SK-N-MC (cell line): ENCODE measurements around the gene FASTKD1.
A peak's percentile ranks its signal among the peaks of the same experiment; 100 is the strongest.
"Not testable (repeated sequence)": the region's sequence is repeated elsewhere in the genome, so short reads cannot be mapped to it uniquely, and the experiment has no call there.

Source experiments
- DNase-seq: peaks from one replicate; pipeline ENCODE4 v3.0.0-alpha.2; 2011; ENCODE audit warnings: low read depth, low spot score
- H3K27ac ChIP-seq: fragments of 200-600 bp; sonication (generic); 2 replicates; pipeline ENCODE4 v1.5.1; 2016; ENCODE audit warnings: mixed run types
- H3K36me3 ChIP-seq: fragments of 200-600 bp; sonication (generic); 2 replicates; pipeline ENCODE4 v1.6.1; 2017; ENCODE audit warnings: antibody characterized with exemption, low read length, mixed read lengths; ENCODE audit not compliant: insufficient read depth
- H3K4me3 ChIP-seq: fragments of 200-600 bp; sonication (generic); 2 replicates; pipeline ENCODE4 v1.5.1; 2016
- H3K9ac ChIP-seq: fragments of 200-600 bp; sonication (generic); 2 replicates; pipeline ENCODE4 v1.8.0; 2017; ENCODE audit warnings: mixed run types, mixed read lengths; ENCODE audit not compliant: insufficient read length
- H3K9me3 ChIP-seq: fragments of 200-600 bp; sonication (generic); 2 replicates; pipeline ENCODE4 v1.6.1; 2017; ENCODE audit warnings: low read depth, mild to moderate bottlenecking, antibody characterized with exemption, low read length, moderate library complexity, mixed read lengths
- EZH2 ChIP-seq: fragments of 200-600 bp; sonication (generic); IDR thresholded peaks from one replicate; pipeline ENCODE4 v1.6.1; 2017; ENCODE audit warnings: antibody characterized with exemption
- FOXP2 ChIP-seq: optimal IDR thresholded peaks from 2 replicates; pipeline ENCODE3; 2011; ENCODE audit warnings: mild to moderate bottlenecking, moderate library complexity; ENCODE audit not compliant: insufficient read depth; ENCODE audit errors: extremely low read length, control extremely low read depth
- POLR2AphosphoS5 ChIP-seq: IDR thresholded peaks from 2 replicates; pipeline ENCODE4 v1.6.1; 2012; ENCODE audit warnings: mild to moderate bottlenecking, low read depth, low read length, borderline replicate concordance

The FASTKD1 gene

GRCh38 chr2:169561364-169561763 is 12.3 kb downstream of the FASTKD1 start:
- no peak overlapping the region for H3K27ac ChIP-seq
- no peak overlapping the region for H3K9ac ChIP-seq
- no peak overlapping the region for H3K4me3 ChIP-seq
- H3K9me3 ChIP-seq: no peaks in the 10 kb centered on the region
- peaks cover 24% of the 10 kb centered on the region for H3K36me3 ChIP-seq
- DNase-seq: no peak
- TF ChIP-seq FOXP2: no peak
- no peak for TF ChIP-seq EZH2
- no peak for TF ChIP-seq POLR2AphosphoS5

- no peaks in the 10 kb centered on the region for H3K9me3 ChIP-seq
- DNase-seq: no peak
- no peak overlapping the region for H3K27ac ChIP-seq
- TF ChIP-seq POLR2AphosphoS5 (no peak), FOXP2 (no peak), EZH2 (no peak)
- H3K4me3 ChIP-seq: no peak overlapping the region
- H3K36me3 ChIP-seq: peaks cover 14% of the 10 kb centered on the region; the same call in 1 of the 2 replicates
- H3K9ac ChIP-seq: no peak overlapping the region
These were observed 26.9 kb downstream of the FASTKD1 start for GRCh38 chr2:169546756-169547155.

- H3K36me3 ChIP-seq: peaks cover 12% of the 10 kb centered on the region; the same call in 1 of the 2 replicates
- H3K9ac ChIP-seq: no peak overlapping the region
- no peak overlapping the region for H3K4me3 ChIP-seq
- TF ChIP-seq POLR2AphosphoS5 (no peak), EZH2 (no peak), FOXP2 (no peak)
- no peak for DNase-seq
- no peaks in the 10 kb centered on the region for H3K9me3 ChIP-seq
- H3K27ac ChIP-seq: no peak overlapping the region
These were observed 31.2 kb downstream of the FASTKD1 start for GRCh38 chr2:169542433-169542832.

GRCh38 chr2:169540146-169540545 is 33.5 kb downstream of the FASTKD1 start:
- Histone ChIP-seq H3K36me3 (peaks cover 12% of the 10 kb centered on the region), H3K9ac (no peak overlapping the region), H3K27ac (no peak overlapping the region), H3K9me3 (no peaks in the 10 kb centered on the region), H3K4me3 (no peak overlapping the region)
- DNase-seq: no peak
- TF ChIP-seq FOXP2 (no peak), EZH2 (no peak), POLR2AphosphoS5 (no peak)

- not testable (repeated sequence) for H3K9me3 ChIP-seq, DNase-seq, H3K9ac ChIP-seq, H3K4me3 ChIP-seq, H3K27ac ChIP-seq
- H3K36me3 ChIP-seq: peaks cover 11% of the 10 kb centered on the region
These were observed 34.2 kb downstream of the FASTKD1 start for GRCh38 chr2:169539460-169539859.

- Histone ChIP-seq H3K4me3 (no peak overlapping the region), H3K27ac (no peak overlapping the region), H3K9ac (no peak overlapping the region), H3K9me3 (no peaks in the 10 kb centered on the region), H3K36me3 (peaks cover 12% of the 10 kb centered on the region; the same call in 1 of the 2 replicates)
- TF ChIP-seq EZH2 (no peak), FOXP2 (no peak), POLR2AphosphoS5 (no peak)
- peak; percentile 8 for DNase-seq
These were observed 45.4 kb downstream of the FASTKD1 start for GRCh38 chr2:169528271-169528701.

- H3K4me3 ChIP-seq: no peak overlapping the region
- no peak overlapping the region for H3K27ac ChIP-seq
- no peak for DNase-seq
- H3K9me3 ChIP-seq: no peaks in the 10 kb centered on the region
- no peak for TF ChIP-seq FOXP2
- TF ChIP-seq POLR2AphosphoS5: no peak
- TF ChIP-seq EZH2: no peak
- H3K36me3 ChIP-seq: peaks cover 12% of the 10 kb centered on the region; the same call in 1 of the 2 replicates
- H3K9ac ChIP-seq: peak overlapping the region; percentile 7
These were observed 47.2 kb downstream of the FASTKD1 start for GRCh38 chr2:169526451-169526850.

- TF ChIP-seq POLR2AphosphoS5 (no peak), EZH2 (no peak), FOXP2 (no peak)
- H3K9me3 ChIP-seq: no peaks in the 10 kb centered on the region
- no peak for DNase-seq
- H3K4me3 ChIP-seq: no peak overlapping the region
- H3K27ac ChIP-seq: no peak overlapping the region
- peaks cover 9% of the 10 kb centered on the region; the same call in 1 of the 2 replicates for H3K36me3 ChIP-seq
- H3K9ac ChIP-seq: no peak overlapping the region
These were observed 48.2 kb downstream of the FASTKD1 start for GRCh38 chr2:169525434-169525833.

GRCh38 chr2:169523681-169524080 is 50.0 kb downstream of the FASTKD1 start:
- Histone ChIP-seq H3K27ac (no peak overlapping the region), H3K9me3 (no peaks in the 10 kb centered on the region), H3K36me3 (no peaks in the 10 kb centered on the region), H3K9ac (no peak overlapping the region), H3K4me3 (no peak overlapping the region)
- no peak for TF ChIP-seq FOXP2
- no peak for TF ChIP-seq EZH2
- no peak for TF ChIP-seq POLR2AphosphoS5
- DNase-seq: no peak
